Measurements from ENCODE around the gene ZNF853. TPM values are rescaled to one million over a fixed set of nuclear protein-coding genes. Genes with fewer than 3 reads are reported as not detected.

ZNF853 gene
- polyA plus RNA-seq, 1 donor (not counting 4 experiments of a cell fraction or from before 2014, with no cell fraction given): 0.03 TPM

DNA sequence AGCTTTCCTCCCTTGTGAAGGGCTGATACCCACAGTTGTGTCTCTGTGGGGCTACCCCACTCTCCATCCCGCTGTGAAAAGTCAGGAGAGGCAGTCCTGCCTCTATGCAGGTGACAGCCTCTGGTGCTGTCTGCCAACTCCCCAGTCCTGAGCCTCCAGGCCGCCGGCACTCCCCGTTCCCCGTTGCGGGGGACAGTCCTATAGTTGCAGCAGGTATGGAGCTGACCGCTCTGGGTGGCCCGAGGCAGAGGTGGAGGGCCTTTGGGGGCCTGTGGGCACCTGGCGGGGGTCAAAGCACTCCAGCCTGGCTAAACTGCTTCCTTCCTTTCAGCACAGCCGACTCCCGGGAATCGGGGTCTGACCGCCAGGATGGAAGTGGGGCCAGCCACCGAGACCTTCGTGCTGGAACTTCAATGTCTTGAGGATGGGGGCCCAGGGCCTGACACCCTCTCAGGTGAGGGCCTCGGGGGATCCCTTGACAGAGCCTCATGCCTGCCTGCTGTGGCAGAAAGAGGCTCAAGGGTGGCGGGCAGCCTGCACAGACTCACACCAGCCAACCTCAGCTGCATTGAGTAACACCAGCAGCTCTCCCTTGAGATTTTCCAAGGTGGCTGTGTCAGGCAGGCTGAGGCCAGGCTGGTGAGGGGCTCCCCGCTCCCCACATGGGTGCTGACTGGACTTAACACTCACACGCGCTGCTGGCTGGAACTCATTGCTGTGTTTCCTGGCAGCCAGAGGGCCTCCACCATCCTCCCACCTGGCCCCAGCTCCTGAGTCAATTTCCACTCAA is 1.6 kb downstream of the ZNF853 start:
- H3K4me1 ChIP-seq (ENCODE audit: control insufficient read depth, extremely low read depth, insufficient read depth, low read length): no peaks in the 10 kb centered on the region
- no peaks in the 10 kb centered on the region for H3K9me3 ChIP-seq (ENCODE audit: control insufficient read depth, low read depth, low read length)
- no peak overlapping the region for H3K4me3 ChIP-seq (ENCODE audit: control insufficient read depth in 2 of 3, extremely low read depth in 1 of 3, insufficient read depth in 2 of 3, low read depth in 1 of 3, low read length in 3 of 3)
- H3K4me2 ChIP-seq (ENCODE audit: control insufficient read depth, extremely low read depth, insufficient read depth, low read depth, low read length): no peak overlapping the region
- dilution Hi-C loops (cut with MboI; ENCODE audit: extremely low pct_ligation_motif_present, low sequenced_read_pairs): no loop called here
- H3K9ac ChIP-seq (ENCODE audit: control insufficient read depth, extremely low read depth, insufficient read depth, low read length): no peak overlapping the region
- no peaks in the 10 kb centered on the region for H3K79me2 ChIP-seq (ENCODE audit: control insufficient read depth, insufficient read depth, low read length)
- H2AFZ ChIP-seq (ENCODE audit: control insufficient read depth, low read length): no peak overlapping the region
- peaks cover 3% of the 10 kb centered on the region for H4K20me1 ChIP-seq (ENCODE audit: control insufficient read depth, extremely low read depth, insufficient read depth, low read length)
- TF ChIP-seq EZH2 (IDR thresholded peaks at IDR 0.05; ENCODE audit: low read length) (no peak), CTCF (optimal IDR thresholded peaks at IDR 0.05 in 1 of 3, IDR thresholded peaks at IDR 0.05 in 1 of 3, conservative IDR thresholded peaks at IDR 0.05 in 1 of 3; ENCODE audit: extremely low read depth in 1 of 3, insufficient read depth in 2 of 3, low read length in 3 of 3) (no peak)
- no peak for DNase-seq (ENCODE audit: low read depth, low spot score)
- H3K9me1 ChIP-seq (ENCODE audit: control insufficient read depth, extremely low read depth, insufficient read depth, low read length): no peaks in the 10 kb centered on the region
- H3K27me3 ChIP-seq (ENCODE audit: control insufficient read depth, extremely low read depth, insufficient read depth, low read length): peaks cover 40% of the 10 kb centered on the region
- H3K27ac ChIP-seq (ENCODE audit: control insufficient read depth, insufficient read depth, low read length): no peak overlapping the region
- no peaks in the 10 kb centered on the region for H3K36me3 ChIP-seq (ENCODE audit: control insufficient read depth in 2 of 2, extremely low read depth in 1 of 2, insufficient read depth in 2 of 2, low read length in 2 of 2)
- FAIRE-seq: no peak

GRCh38 chr7:6618621-6619020 is 3.2 kb downstream of the ZNF853 start:
- dilution Hi-C loops (cut with MboI; ENCODE audit: extremely low pct_ligation_motif_present, low sequenced_read_pairs): no loop called here
- H4K20me1 ChIP-seq (ENCODE audit: control insufficient read depth, extremely low read depth, insufficient read depth, low read length): peaks cover 3% of the 10 kb centered on the region
- no peak for DNase-seq (ENCODE audit: low read depth, low spot score)
- H3K4me3 ChIP-seq (ENCODE audit: control insufficient read depth in 2 of 3, extremely low read depth in 1 of 3, insufficient read depth in 2 of 3, low read depth in 1 of 3, low read length in 3 of 3): no peak overlapping the region
- no peak overlapping the region for H3K4me2 ChIP-seq (ENCODE audit: control insufficient read depth, extremely low read depth, insufficient read depth, low read depth, low read length)
- H3K27me3 ChIP-seq (ENCODE audit: control insufficient read depth, extremely low read depth, insufficient read depth, low read length): peaks cover 38% of the 10 kb centered on the region
- H3K9ac ChIP-seq (ENCODE audit: control insufficient read depth, extremely low read depth, insufficient read depth, low read length): no peak overlapping the region
- no peak overlapping the region for H2AFZ ChIP-seq (ENCODE audit: control insufficient read depth, low read length)
- H3K36me3 ChIP-seq (ENCODE audit: control insufficient read depth in 2 of 2, extremely low read depth in 1 of 2, insufficient read depth in 2 of 2, low read length in 2 of 2): no peaks in the 10 kb centered on the region
- no peaks in the 10 kb centered on the region for H3K9me1 ChIP-seq (ENCODE audit: control insufficient read depth, extremely low read depth, insufficient read depth, low read length)
- FAIRE-seq: no peak
- no peak for TF ChIP-seq EZH2 (IDR thresholded peaks at IDR 0.05; ENCODE audit: low read length)
- H3K4me1 ChIP-seq (ENCODE audit: control insufficient read depth, extremely low read depth, insufficient read depth, low read length): no peaks in the 10 kb centered on the region
- H3K27ac ChIP-seq (ENCODE audit: control insufficient read depth, insufficient read depth, low read length): no peak overlapping the region
- no peaks in the 10 kb centered on the region for H3K9me3 ChIP-seq (ENCODE audit: control insufficient read depth, low read depth, low read length)
- no peaks in the 10 kb centered on the region for H3K79me2 ChIP-seq (ENCODE audit: control insufficient read depth, insufficient read depth, low read length)
